Amniotic epithelial cell (primary cell): ENCODE measurements around the gene LIPE.

Experiments
- DNase-seq: peaks from one replicate; pipeline ENCODE4 v3.0.0-alpha.2; 2010; ENCODE audit warnings: low read depth

The LIPE gene

DNA sequence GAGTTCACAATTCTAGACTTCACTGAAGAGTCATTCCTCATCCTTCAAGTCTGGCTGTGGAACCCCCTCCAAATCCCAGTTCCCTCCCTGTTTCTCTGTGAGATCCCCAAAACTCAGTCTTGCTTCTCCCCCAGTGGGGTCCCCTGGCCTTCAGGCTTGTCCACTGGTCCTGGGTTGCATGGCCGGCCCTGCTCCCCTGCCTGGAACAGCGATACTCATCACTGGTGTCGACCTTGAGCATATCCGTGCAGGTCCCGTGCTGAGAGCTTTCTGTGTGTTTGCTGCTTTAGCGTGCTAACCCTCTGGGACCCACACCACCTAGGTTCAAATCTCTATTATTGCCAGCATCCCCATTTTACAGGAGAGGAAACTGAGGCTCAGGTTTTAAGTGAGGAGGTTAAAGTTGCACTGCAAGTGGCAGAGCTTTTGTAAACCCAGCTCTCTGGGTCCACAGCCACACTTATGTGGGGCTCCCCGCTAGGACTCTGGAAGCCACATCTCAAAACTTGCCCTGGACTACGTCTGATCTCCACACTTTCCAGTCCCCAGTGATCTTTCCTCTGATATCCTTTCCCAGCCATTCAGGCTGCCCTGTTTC lies 15.5 kb downstream of the LIPE start:
- DNase-seq: no peak

DNA sequence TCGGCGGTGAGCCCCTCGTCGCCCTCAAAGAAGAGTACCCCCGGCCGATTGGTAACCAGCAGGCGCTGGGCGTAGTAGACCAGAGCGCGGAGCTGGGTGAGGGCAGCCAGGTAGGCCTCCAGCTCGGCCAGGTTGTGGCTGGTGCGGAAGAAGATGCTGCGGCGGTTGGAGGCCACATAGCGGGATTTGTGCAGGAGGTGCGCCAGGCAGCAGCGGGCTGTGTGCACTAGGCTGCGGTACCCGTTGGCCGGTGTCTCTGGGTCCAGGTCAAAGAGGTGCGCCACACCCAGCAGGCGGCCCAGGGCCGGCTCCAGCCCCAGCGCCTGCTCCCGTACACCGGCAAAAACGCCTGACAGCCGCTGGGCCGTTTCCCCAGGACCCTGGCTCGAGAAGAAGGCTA lies 16.8 kb downstream of the LIPE start:
- DNase-seq: no peak

DNA sequence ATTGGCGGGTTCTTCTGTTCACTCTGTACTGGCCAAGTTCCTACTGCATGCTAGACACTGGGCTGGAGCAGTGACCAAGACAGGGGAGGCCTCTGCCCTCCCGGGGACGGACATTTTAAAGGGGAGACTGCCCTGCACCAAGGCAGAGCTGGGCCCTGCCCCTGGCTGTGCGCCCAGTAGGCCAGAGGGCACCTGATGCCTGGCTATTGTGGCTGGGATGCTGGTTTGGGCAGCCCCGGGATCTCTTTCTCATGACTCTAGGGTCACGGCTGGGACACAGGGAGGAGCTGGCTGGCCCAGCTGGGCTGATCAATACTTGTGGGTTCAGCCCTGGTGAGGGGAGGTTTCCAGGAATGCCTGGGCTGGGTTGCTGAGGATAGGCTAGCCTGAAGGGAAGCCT lies 17.7 kb downstream of the LIPE start:
- no peak for DNase-seq

DNA sequence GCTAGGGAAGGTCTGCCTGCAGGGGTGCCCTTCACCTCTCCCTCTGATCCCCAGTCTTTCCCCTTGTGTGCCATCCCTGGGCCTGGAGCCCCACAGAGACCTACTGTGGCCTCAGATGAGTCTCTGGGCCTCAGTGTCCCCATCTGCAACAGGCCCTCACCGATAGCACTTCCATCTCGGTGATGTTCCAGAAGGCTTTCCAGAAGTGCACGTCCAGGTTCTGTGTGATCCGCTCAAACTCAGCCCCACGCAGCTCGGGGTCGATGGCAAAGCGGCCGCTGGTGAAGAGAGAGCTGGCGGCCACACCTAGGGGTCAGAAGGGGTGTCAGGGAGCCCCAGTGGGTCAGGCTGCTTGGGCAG lies 19.4 kb downstream of the LIPE start:
- no peak for DNase-seq

DNA sequence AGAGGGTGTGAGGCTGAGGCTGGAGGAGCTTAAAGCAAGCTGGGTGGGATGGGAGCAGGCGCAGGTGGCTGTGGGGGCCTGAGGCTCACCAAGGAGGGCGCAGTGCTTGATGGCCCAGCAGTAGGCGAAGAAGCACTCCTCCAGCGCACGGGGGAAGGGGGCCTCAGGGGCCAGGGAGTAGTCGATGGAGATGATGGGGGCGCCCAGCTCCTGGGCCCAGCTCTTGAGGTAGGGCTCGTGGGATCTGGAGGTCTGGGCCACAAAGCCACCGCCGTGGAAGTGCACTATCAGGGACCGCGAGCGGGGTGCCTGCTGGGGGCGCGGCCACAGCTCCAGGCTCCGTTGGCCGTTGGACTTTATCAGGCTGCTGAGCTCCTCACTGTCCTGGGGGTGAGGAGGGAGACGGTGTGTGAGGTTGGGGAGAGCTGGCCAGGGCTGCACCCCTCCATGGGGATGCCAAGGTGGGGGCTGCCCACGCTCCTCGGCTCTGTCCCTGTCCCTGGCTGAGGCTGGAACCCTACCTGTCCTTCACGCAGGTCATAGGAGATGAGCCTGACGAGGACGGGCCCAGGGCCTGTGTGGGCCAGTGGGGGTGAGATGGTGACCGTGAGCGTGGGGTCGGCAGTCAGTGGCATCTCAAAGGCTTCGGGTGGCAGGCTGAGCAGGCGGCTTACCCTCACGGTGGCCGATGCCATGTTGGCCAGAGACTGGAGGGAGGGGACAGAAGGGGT lies 19.9 kb downstream of the LIPE start:
- DNase-seq: no peak

DNA sequence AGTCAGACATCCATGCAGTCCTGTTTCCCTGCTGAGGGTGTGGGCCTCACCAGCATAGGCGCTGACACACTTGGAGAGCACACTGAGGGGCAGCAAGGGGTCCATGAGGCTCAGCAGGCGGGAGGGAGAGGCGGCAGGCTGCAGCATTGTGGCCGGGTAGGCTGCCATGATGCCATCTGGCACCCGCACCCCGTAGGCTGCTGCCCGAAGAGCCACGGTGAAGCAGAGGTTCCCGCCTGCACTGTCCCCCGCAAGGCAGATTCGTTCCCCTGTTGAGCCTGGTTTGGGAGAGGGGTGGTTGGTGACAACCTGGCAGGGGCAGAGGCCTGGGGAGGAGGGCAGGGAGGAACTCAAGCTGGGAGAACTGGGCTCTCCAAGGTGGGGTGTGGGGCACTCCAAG lies 21.1 kb downstream of the LIPE start:
- DNase-seq: no peak

DNA sequence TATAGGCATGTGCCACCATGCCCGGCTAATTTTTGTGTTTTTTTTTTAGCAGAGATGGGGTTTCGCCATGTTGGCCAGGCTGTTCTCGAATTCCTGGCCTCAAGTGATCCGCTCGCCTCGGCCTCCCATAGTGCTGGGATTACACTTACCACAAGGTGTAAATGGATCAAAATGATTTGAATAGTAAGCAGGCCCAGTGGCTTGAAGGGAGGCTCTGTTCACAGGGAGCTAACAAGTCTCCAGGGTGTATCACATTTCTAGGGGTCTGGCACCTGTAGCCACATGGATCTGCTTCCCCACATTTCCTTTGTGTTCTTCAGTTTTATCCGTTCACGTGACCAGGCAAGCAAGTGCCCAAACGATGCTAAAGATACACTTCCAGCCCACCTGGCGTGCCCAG lies 23.6 kb downstream of the LIPE start:
- no peak for DNase-seq

DNA sequence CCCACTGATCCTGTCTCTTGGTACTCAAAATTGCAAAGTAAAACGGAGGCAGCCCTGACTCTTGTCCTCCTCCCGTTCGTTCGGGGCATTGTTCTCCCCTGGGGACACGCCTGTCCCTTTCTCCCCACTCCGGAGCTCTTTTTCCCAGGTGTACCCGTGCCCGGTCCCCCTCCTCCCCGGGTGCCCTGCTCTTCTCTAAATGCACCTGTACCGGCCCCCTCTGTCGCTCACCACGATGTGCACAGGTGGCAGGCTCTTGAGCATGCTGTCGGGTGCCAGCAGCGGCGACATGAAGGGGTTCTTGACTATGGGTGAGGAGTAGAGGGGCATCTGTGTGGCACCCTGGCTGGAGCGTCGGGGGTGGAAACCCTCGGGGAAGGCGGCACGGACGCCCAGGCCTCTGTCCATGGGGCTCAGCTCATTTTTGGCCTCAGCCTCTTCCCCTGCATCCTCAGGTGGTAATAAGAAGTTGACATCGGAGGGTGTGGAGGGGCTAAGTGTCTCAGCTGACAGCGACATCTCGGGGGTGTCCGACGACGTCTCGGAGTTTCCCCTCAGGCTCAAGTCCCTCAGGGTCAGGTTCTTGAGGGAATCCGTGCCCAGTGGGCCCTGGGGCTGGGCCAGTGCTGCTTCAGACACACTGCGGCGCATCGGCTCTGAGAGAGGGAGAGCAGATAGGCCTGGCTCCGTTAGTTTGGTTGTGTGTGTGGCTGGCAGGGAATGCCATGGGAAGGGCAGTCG lies 24.6 kb downstream of the LIPE start:
- DNase-seq: no peak

DNA sequence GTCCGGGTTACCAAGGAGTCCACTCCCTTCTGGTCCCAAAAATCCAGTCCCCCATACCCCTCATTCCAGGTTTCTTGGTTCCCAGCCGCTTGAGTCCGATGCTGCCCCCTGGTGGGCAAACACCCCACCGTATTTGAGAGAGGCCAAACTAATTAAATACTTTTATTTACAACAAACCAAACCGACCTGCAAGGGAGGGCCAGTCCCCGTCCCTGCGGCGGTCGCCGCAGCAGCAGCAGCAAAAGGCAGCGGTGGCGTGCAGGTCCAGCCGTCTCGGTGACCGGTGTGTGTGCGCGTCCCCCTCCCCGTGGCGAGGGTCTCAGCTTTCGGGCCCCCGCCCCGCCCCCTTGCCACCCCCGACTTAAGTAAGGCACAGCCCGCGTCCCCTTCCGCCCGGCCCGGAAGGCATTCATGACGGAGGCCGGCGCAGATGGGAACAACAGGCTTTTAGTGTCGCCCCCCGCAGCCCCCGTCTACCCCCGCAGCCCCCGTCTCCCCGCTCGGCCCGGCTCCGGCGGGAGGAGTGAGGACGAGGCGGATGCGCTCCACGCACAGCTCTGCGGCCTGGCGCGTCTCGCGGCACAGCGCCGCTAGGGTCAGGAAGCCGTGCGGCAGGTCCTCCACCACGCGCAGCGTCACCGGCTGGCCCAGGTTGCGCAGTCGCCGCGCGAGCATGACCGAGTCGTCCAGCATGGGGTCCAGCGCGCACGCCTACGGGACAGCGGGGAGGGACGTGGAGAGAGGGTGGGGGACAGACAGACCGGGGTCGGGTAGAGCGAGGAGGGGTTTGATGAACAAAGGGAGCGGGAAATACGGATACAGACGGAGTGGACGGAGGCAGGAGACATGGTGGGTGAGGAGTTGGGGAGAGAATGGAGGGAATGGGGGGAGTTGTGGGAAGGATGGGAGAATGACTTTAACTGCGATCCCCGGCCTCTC lies 25.6 kb downstream of the LIPE start:
- peak; percentile 58 for DNase-seq

DNA sequence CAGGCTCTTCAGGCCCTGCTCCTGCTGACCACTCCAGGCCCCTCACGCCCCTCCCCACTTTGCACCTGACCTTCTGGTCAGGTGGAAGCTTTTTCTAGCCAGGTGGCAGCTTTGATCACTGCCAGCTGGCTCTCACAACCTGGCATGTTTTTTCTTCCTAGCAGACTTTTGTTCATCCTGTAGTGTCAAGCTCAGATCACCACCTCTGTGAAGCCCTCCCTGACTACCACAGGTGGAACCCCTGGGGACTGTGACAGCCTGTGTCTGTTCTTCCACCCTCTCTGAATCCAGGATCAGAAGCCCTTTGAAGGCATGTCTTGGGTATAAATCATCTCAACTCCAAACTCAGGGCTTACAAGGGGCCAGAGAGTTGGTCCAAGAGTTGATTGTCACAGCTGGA lies 26.8 kb downstream of the LIPE start:
- no peak for DNase-seq

DNA sequence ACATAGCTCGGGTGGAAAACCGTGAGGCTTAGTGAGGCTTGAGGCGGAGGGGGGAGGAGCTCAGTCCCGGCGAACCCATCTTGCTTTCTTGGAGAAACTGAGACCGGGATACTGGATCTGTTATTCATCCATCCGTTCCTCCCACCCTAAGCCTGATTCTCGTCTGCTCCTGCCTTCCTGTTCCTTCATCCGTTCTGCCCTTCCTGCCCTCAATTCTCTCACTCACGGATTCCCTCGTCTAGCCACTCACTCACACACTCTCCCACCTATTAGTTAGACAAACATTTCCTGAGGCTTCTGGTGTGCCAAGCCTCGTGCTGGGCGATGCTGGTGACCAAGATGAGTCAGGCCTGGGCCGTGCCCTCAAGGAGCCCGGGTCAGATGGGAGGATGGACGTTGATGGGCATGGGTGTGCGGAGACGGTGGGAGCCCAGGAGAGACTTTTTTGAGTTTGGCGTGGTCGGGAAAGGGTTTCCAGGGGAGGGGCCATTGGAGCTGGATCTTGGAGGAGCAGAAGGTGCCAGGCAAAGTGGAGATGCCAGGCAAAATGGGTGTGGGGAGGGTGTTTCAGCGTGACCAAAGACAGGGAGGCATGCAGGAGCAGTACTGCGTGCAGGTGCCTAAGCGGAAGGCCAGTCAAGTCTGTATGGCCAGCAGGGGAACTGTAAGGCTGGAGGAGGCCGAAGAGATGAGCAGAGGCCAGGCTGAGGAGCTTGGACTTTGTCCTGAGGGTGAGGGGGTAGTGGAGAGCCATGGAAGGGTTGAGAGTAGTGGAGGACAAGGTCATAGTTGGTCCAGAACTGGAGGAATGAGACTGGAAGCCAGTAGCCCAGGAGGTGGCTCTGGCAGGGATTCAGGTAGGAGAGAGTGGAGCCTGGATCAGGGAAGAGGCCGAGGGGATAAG lies 29.7 kb downstream of the LIPE start:
- DNase-seq: no peak

DNA sequence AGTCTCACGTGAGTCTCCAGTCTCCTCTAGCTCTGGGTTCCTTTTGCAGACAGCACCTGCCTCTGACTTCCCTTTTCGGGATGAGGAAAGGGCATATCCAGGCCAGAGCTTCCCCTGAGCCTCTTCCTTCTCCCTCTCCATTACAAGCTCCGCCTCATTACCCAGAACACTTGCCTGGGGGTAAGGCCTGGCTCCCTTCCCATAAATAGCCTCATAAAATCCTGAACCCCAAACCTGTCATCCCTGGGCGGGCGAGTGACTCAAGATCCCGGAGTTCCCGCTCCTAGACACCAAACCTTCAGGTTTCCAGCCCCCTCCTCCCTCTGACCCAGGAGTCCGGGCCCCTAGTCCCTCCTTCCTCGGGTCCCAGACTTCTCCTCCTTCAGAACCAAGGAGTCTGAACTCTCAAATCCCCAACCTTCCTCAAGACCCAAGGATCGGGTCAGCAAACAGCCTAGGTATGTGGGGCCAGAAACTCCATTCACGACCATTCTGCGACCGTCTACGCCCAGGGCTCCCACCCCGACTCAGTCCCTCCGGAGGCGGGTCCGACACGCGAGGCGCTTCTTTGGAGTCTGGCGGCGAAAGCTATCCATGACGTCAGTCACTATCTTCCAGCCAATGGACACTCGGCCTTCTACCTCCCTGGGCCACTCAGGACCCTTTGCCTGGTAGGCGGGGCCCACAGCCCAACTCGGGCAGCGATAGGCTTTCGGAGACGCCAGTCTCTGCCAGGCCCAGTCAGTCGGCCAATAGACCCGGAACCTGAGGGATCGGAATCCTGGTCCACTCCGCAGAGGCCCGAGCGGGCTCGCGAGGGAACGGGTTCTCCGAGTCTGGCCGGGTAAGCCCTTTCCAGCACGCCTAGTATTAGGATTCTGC lies 30.6 kb downstream of the LIPE start:
- DNase-seq: peak; percentile 98

DNA sequence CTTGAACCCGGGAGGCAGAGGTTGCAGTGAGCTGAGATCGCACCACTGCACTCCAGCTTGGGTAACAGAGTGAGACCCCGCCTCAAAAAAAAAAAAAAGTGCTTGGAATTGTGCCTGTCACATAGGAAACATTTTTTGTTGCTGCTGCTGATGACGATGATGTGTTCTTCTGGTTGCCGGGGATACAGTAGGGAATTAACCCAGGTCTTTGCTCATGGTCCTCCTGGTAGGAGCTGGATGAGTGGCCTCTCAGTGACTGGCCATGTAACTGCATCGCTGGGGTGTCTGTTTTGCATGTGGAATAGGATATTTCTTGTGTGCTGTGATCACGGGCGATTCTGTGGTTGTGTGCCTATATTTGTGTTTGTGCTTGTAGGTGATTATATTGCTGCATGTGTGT lies 32.4 kb downstream of the LIPE start:
- no peak for DNase-seq

DNA sequence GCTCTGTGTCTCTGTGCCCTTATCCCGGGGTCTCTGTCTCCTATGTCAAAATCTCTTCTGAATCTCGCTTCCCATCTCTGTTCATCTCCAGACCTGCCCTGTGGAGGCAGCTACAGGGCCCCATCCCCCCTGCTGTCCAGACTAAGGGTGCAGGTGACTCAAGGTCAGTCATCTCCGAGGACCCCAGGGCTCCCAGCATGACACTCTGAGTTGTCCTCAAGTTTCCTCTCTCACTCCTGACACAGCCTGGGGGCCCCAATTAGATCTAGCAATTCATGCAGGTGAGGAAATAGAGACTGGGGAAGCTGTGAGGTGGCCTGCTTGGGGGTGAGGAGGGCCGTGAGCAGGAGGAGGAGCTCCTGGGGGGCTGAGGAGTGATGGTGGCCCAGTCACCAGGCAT lies 35.0 kb downstream of the LIPE start:
- no peak for DNase-seq

DNA sequence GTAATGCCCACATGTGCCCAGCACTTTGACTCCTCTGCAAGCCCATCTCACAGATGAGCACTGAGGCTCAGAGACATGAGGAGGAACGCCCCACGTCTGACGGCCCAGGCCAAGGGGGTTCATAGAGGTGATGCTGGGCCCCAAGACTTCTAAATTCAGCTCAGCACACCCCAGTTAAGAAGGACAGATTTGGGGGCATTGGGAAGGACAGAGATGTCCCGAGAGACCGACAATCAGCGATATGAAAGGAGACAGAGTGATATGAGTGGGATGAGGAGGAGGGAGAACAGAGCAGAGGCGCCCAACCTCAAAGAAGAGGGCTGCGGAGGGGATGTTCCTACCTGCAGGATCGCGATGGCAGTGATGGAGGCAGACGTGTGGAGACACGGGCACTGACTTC lies 37.3 kb downstream of the LIPE start, which contains the start of gene CNFN:
Gene CNFN, minus strand, starts transcription at position 399 of the 400 bp plus-strand sequence. CDS start 1,260 bp downstream, outside the sequence.
- no peak for DNase-seq

DNA sequence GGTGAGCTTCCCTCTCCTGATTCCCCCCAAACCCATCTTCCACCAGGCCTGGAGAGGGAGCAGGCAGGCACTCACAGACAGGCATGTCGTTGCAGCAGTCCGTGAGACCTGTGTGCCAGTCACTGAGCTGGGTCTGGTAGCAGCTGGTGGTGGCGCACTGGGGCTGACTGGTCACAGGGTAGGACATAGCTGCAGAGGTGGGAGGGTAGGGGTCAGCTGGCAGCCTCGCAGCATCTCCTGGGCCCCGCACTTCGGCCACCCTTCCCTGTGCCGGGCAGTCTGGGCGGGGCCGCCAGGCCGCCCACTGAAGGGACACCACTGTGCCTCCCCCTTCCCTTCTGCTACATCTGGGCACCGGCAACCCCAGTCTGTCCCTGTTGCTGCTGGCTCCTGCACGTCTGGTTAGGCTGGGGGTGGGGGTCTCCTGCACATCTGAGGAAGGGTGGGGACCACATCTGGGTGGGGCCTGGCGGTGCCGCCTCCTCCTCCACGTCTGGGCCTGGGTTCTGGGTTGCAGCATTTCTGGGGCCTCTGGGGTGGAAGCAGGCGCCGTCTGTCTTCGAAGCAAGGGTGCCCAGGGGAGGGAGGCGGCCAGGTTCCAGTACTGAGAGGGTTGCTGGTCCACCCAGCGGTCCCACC lies 38.2 kb downstream of the LIPE start:
- no peak for DNase-seq

DNA sequence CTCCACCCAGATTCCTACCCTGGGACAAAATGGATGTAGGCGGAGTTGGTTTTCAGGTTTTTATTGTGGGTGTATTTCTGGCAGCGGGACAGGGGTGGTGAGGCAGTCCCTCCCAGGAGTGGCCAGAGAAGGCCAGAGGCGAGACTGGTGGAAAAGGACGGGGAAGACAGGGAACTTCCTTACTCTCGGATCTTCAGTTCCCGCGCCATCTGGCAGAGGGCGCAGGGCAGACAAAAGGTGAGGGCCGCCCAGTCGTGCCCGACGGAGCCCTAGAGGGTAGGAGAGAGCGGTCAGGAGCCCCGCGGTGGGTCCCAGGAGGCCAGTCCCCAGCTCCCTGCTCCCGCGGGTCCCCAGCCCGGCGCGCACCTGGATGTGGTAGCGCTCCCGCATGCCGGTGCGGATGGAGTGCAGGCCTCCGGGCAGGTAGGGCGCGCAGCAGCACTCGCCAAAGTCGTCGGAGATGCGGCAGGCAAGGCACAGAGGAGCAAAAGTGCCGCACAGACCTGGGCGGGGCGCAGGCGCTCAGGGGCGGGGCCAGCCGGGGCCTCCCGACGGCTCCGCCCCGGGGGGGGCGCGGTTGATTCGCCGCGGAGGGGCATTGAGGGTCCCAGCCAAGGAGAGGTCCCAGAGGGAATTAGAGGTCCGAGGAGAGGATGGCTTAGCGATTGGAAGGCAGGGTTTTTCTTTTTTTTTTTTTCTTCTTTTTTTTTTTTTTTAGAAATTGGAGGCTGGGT lies 40.0 kb downstream of the LIPE start:
- peak; percentile 40 for DNase-seq

DNA sequence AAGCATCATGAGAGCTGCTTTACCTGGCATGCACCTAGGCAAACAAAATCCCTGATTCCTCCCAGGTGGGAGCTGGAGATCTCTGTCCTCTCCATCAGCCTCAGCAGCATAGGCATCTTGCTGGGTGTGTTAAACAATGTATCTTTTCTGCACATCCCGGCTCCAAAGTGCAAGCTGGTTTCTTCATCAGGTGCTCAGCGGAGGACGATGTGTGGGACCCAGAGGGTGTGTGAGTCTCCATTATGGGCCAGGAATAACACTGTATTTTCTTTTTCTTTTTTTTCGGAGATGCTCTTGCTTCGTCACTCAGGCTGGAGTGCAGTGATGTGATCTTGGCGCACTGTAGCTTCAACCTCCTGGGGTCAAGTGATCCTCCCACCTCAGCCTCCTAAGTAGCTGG lies 47.0 kb downstream of the LIPE start:
- DNase-seq: no peak
